ENCODE results near the gene PLD4.

DNA sequence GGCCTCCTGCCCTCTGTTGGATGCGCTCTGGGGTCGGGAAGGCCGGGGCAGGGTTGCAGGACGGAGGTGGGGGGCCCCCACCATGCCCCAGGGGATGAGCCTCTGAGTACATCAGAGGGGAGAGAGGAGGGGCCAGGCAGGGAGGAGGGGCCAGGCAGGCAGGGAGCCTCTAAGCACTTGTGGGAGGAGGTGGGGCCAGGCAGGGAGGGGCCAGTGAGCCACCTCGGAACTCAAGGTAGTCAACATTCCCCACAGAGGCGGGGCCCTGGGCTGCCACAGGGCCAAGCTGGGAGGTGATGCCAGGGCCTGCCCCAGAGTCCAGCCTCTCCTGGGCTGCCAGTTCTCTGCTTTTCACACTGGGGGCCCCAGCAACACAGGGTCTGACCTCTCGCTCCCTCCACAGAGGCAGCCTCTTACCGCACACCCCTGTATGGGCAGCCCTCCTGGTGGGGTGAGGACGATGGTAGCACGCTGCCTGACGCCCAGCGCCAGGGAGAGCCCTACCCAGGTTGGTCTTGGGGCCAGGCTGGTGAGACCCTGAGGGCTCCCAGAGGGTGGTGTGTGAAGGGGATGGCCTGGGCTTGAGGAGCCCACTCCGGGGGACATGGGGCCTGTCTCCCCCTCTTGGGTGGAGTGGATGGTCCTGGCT, 42.2 kb upstream of the PLD4 start:
- no peak for TF ChIP-seq POLR2A (IDR thresholded peaks at IDR 0.05)
- TF ChIP-seq, protein P1, sequence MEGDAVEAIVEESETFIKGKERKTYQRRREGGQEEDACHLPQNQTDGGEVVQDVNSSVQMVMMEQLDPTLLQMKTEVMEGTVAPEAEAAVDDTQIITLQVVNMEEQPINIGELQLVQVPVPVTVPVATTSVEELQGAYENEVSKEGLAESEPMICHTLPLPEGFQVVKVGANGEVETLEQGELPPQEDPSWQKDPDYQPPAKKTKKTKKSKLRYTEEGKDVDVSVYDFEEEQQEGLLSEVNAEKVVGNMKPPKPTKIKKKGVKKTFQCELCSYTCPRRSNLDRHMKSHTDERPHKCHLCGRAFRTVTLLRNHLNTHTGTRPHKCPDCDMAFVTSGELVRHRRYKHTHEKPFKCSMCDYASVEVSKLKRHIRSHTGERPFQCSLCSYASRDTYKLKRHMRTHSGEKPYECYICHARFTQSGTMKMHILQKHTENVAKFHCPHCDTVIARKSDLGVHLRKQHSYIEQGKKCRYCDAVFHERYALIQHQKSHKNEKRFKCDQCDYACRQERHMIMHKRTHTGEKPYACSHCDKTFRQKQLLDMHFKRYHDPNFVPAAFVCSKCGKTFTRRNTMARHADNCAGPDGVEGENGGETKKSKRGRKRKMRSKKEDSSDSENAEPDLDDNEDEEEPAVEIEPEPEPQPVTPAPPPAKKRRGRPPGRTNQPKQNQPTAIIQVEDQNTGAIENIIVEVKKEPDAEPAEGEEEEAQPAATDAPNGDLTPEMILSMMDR (IDR thresholded peaks at IDR 0.05), result no peak

Data from body of pancreas (tissue), 4 donors.